CD4-positive, alpha-beta T cell treated with Interleukin-15 for 4 hours (primary cell): ENCODE results near the gene SHTN1.

Experiments
- DNase-seq: peaks from one replicate; pipeline ENCODE4 v3.0.0-alpha.2; 2020; ENCODE audit warnings: low spot score

Gene SHTN1

DNA sequence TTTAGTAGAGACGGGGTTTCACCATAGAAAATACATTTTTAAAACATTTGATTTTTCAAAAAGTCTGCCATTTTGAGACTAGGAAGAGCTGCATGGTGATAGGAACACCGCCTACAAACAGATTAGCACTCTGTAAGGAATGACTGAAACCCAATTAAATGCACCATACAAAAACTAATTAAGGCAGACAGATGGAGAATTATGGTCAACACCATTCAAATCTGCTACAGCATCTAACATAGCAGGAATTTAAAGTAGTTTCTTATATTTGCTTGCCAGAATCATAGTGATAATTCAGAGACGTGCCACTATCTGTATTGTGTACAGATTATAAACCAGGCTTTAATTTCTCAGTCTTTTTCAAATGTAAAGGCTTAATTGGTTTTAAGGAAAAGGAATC, 87.5 kb downstream of the SHTN1 start:
- no peak for DNase-seq

DNA sequence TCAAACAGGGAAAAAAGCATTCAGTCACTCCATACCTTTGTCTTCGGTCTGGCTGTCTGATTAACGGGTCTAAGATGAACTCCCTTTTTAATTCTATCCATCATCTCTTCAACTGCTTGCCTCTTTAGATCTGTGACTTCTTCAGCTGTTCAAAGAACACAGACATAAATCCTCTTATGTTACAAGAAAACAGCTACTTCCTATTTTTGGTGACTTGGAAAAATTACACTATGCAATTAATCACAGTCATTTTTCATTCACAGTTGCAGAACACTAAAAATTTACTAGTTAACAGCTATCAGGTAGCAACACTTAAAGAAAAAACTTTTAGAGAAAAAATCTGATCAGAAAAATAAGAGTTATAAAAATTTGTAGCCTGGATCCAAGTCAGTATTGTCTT, 89.6 kb downstream of the SHTN1 start:
- DNase-seq: no peak

DNA sequence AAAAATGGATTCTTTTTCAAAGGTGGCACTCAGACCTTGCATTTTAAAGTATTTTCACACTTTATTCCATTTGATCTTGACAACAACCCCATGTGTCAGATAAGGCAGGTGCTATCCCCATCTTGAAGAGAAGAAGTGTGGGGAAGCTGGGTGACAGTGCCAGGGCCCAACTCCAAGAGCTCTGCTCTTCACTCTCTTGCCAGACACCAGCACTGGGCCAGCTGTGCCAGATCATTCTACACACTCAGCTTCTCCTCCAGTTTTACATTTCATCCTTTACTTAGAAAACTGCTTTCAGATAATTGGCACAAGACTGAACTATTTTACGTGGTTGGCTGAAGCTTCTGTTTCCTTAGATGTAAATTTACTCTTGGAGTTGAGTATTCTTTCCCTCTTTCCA, 91.3 kb downstream of the SHTN1 start:
- DNase-seq: no peak

DNA sequence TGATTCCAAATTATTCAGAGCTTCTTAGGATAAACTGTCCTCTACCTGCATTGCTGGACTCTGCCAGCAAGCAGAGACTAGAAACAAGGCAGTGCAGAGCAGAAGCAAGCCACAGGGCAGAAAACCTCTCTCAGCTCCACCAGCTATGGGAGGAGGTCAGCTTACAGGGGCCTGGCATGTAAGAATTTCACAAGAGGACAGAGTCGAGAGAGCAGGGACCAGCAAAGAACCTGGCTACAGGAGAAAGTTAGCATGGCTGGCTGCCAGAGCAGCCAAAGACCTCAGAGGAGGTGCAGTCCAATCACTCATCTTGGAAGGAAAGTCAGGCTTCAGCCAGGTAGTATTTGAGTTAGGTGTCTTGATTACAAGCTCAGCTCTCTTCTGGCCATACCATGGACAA, 92.8 kb downstream of the SHTN1 start:
- no peak for DNase-seq

DNA sequence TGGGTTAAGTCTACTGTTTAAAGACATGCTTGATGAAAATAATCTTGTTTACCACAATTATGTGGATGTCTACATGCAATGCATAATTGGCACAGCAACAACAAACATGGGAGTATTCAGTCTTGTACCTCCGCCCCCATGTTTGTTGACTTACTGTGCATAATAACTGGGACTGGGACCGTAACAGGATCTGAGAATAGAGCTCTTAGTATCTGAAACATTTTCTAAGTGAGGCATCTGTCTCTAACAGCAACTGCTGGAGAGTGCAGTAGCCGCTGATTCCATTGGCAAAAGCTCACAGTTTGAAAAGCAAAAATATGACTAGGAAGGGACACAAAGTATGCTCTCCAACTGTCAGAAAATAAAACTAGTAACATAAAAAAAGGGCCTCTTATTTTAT, 94.1 kb downstream of the SHTN1 start:
- no peak for DNase-seq

DNA sequence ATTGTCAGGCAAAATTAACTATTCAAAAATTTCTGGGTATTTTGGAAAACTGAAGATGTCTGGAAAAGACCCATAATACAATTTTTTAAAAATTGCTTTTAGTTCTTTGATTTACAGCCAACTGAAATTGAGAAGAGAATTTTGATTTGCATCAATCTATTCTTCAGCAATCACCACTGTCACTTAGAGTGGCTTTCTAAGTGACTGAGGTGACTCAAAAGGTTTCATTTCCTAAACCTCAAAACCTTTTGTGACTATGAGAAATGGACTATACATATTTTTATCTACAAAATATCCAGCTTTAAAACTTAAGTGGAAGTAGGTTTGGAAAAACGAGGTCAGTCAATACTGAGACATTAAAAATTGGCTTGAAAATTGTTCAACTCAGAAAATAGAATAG, 95.7 kb downstream of the SHTN1 start:
- no peak for DNase-seq

DNA sequence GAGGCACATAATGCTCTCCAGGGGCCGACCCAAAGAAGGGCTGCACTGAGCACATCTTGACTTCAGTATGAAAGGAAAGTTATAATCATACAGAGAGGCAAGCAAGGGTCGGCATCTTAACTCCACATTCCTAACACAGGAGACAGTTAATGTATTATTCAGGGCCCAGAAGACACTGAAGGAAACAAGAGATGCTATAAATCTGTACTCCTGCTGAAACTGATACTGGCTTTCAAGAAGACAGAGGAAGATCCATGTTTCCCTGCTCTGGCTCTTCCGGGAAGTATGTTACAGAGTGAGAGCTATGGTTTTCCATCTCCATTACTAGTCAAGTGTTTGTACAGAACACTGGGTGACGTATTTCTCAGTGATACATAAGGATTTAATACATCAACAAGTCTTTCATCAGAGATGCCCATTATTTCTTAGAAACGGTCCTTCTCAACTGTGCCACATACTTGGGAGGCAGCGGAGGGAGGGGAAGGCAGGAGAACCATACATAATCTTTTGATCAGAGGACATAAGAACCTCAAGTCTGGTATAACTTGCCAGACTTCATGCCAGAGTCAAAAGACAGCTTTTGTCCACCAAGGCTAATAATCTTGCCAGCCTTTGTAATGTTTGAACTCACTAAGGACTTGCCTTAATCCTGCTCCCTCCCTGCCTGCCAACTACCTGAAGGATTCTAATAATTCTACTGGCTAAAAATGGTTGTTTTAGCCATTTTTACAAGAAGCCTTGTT, 97.6 kb downstream of the SHTN1 start:
- DNase-seq: no peak

DNA sequence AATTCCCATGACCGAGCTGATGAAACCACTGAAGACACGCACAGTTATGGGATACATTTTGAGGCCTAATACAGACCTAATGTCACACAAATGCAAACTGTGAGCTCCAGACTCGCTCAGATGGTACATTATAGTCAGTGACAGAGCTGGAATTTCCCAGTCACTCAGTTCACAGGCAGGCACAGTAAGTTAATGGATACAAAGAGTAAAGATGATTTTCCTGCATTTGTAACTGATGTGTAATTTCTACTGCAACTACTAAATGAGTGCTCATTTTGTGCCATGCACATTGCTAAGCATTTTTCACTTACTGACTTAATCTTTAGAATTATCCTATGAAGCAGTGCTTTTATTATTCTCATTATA, 99.2 kb downstream of the SHTN1 start:
- DNase-seq: no peak

DNA sequence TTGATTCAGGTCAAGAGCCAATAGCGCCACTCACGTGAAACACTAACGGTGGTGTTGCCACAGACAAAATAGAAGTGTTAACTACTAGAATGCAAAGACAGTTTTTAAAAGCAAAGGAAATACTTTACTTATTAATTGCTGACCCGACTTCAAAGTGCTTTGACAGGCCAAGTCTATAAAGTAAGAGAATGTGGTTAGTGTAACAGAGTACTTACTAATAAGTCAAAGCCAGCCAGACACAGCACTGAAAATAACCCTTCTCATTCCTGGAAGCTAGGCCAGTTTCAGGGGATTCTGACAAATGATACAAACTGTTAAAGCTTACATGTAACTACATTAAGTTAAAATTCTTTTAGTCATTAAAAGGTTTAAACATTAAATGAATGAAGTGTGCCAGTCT, 105.4 kb downstream of the SHTN1 start:
- DNase-seq: no peak

DNA sequence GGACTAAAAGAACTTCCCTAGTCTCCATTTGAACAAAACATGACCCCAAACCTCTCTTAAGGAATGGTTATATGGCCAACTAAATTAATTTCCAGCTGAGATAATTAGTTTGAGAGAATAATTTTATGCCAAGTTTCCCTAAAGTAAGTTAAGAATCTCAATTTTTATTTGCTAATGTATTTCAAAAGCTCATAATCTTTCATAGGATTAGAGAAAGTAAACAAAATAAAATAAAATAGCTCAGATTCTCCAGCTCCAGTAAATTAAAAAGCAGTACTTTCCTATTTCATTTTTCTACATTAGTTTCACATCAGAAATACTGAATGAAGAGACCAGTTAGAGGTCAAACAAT, 111.3 kb downstream of the SHTN1 start:
- DNase-seq: no peak

DNA sequence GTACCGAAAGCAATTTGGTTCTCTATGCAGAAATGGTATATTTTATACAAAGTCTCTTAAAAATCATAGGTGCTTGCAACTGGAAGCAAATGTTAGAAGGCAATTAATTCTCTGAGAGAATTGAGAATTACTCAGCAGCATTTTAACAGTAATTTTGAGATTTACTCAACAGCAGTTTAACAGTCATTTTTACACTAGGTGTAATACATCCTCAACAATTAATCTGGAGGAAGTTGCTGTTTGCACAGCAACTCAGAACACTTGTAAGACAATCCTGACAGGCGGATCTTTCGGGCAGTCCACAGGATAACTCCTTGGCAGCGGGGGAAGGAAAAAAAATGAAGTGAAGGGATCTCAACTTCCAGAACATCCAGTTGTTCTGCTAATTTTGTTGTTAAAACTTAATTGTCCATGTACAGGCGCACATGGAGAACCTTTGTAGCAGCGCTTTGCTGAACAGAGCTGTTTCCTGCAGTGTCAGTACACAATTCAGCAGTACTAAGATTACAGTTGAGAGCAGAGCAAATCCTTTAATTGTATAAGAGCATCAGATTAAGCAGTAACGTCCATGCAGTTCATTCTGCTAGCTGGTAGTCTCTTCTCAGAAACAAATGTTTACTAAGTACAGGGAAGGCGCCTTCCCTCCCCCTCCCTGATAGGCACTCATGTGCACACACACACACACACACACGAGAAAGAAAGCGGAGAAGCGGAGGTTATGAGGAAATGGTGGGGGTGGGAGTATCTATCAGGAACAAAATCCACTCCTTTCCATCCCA, 111.9 kb downstream of the SHTN1 start:
- no peak for DNase-seq

DNA sequence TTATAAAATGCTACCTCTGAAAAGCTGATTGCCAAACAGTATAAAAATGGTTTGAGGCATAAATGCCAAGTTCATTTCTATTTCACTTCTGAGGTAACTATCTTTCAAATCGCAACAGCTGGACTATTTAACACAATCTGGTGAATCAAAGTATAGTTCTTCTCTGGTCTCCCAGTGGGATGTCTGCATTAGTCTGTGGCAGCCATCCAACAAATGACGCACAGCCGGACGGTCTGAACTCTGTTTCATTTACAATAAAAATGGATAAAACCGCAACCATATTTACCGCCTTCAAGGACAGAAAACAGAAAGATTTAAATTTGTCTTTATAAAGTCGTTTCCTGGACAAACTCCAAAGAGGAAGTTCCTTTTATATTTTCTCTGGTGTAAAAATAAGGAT, 113.8 kb downstream of the SHTN1 start:
- no peak for DNase-seq

DNA sequence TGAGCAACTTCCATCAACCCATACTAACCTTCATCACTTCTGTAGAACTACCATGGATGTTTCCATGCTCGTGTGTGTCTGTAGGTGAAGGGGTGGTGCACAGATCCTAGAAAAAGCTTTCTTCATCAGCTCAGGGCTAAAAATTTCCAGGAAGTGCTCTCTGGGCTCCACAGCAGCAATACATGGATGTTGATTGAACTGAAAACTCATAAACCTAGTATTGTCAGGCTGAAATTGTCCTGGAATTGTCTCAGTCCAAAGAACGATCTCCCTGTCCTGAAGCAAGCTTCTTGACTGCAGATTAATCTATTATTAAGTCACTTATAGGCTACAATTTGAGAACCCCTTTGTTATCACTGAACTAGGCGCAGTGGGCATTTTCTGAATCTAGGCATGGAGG, 115.9 kb downstream of the SHTN1 start:
- DNase-seq: no peak

DNA sequence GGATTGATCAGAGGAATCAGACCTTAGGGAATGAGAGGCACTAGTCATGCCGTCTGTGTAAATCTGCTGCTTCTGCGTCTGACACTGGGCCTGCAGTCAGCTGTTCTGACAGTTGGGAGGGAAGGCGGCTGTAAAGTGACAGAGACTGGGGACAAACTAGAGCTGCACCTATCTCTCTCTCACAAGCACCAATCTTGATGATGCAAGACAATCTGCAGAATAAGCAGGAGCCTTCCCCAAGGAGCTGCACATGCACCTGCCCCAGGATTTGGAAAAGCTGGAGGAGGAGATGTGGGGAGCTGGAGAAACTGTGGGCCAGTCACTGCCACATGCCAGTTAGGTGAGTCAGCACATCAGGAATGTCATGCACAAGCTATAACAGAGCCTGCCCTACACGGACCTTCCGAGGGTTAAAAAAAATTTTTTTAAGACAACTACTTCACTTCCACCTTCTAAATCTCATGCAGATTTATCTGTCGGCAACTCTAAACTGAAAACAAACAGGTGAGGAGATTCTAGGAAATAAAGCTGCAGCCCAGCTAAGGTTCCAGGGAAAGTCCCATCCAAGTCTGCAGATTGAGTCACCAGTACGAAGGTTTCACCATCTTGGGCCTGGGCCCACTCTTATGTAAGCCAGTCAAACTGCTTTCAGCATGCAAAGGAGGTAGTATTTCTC, 116.5 kb downstream of the SHTN1 start:
- no peak for DNase-seq

DNA sequence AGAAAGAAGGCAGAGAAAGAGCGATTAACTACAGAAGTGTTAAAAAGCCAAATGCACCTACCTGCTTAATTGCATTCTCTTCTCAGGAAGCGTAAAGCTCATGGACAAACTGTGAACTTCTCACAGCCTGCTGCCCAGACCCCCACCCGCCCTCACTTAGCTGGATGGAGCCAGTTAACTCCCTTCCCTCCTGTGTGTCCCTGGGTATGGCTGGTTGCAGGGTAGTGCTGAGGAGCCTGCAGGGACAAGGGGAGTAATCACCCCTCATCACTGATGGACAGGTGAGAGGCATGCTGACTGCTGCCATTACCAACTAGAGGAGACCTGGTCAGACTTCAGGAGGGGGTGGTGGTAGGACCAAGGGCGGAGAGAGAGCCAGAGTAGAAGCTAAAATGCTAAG, 118.2 kb downstream of the SHTN1 start:
- DNase-seq: no peak

DNA sequence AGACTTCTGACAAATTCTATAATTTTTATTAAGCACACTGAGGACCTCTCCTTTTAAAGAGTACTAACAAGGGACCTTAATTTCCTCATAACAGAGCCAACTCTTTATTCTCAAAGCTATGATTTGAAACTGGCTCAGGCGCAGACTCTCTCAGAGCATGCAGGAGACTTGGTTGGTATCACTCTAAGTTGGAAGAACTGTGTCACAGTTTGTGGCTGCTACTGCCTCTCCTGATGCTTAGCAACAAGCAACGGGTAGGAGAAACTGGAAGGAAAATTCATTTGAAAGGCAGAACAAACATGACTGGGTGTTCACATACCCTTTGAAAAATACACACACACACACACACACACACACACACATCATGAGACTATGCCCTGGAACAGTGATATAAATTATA, 122.3 kb downstream of the SHTN1 start:
- no peak for DNase-seq

DNA sequence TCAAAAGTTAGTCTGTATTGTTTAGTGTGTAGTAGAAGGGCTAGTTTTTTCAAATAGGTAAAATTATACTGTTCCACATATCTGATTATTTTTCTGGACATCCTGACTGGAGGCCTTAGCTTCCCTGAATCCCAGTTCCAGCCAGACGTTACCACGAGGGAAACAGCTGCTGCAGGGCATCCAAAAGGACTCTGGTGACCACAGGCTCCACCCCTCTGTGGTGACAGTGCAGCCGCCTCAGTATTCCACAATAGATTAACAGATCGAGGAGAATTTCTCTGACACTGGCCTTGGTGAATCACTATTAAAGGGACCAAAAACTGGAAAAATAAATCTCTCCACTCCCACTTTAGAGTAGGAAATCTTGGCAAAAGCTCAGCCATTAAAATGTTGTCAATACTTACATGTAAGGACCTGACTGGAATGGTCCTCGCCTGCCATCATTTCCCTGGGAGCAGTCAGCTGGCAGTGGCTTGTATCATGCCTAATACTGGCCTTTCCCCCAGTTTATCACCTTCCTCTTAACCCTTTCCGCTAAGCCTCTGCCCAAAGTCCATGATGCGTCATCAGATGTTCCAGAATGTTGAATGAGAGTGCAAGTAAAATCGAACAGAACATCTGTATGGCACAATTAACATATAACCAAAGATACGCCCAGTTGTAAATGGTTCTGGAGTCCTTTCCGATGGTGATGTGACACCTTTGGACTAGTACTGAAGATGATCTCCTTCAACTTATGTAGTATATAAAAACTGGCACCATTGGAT, 124.1 kb downstream of the SHTN1 start:
- no peak for DNase-seq

DNA sequence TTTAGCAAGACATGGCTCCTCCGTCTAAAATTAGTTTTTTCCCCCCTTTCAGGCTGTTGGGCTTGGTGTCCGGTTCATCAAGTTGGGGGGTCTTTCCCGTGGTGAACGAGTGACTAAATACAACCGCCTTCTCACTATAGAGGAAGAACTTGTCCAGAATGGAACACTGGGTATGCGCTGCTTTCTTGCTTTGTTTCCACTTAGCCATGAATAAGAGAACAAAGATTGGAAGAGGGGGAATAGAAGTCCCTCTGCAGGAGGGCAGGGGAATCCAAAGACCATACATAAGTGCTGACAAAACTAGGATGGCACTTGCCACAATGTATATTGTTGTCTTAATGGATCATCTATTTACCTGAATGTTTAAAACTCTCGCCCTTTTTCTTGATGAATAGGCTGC, 125.2 kb downstream of the SHTN1 start:
- no peak for DNase-seq

DNA sequence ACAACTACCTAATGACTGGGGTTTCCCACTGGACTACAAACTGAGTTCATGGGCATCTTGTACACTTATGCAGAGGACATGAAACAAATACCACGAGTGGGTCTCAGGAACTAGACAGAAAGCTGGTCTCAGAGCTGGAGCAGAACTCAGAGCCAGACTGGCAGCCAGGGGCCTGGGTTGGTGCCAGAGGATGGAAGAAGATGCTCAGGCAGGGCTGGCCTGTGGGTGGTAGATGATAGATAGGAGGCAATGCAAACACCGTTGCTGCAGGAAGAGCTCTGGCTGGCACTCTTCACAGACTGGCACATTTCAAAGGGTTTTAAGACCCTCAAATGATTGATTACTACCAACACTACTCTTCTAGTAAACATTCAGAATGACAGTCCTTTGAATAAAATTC, 126.9 kb downstream of the SHTN1 start:
- no peak for DNase-seq

DNA sequence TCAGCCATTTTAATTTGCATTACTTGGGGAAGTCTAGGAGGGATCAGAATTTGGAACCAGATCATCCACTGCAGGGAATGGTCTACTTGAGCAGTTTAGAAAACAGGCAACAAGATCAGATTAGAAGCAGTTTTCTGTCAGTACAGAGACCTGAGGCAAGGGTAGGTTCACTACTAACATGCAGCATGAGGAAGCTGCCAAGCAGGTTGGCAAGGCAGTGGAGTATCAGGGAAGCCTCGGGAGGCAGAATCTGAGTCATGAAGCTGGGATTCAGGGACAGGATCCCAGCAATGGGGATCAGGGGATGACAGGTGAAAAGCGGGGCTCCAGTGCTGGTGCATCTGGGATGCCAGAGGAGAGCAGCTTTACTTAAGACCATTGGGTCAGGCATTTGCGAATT, 127.6 kb downstream of the SHTN1 start:
- DNase-seq: no peak

DNA sequence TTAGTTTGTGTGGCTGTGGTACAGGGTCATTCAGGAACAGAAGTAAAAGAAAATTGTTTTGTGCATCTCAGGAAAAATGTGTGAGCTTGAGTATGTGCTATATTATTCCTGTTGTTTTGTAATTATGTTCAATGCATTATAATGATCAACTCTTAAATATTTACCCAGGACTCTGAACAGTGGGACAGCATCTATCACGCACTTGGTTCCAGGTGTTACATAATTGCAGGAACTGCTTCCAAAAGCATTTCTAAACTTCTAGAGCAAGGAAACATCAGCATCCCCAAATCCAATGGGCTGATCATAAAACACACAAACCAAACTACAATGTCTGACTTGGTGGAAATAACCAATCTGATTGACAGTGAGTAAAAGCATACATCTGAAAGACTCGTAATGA, 129.1 kb downstream of the SHTN1 start:
- no peak for DNase-seq

DNA sequence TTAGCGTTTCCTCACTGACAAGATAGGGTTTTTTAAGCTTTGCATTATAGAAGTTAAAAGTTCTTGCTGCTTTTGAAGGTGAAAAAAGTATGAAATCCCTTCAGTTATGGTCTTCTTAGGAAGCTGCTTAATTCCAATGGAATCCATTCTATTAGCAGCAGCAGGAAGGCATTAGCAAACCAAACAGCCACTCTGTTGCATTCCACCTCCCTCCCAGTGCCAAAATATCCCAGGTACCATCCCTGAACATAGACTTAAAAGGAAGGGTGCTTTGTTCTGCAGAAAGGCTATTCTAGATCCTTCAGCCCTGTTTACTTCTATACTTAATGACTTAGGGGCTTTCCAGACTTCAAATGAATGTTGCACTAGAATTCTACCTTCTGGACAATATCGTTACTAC, 131.9 kb downstream of the SHTN1 start:
- no peak for DNase-seq

DNA sequence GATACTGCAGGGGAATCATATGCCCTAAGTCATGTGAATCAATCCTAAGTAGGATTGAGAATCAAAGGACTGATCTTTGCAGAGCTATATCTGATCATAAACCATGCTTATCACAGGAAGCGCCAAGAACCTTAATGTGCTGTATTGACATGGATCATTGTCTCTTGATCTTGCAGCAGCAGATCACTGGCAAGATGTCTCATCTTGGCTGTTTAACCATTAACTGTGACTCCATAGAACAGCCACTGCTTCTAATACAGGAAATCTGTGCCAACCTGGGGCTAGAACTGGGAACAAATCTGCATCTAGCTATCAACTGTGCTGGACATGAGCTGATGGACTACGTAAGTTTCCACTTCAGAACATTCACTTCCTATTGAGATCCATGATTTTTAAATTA, 134.0 kb downstream of the SHTN1 start:
- DNase-seq: no peak
